HG03354 (cell line): ENCODE measurements around the gene RAD54L.
"Not testable (repeated sequence)": the region's sequence is repeated elsewhere in the genome, so short reads cannot be mapped to it uniquely, and the experiment has no call there.

ENCODE experiments used
- ATAC-seq: cut with Tn5 transposase; IDR thresholded peaks from one replicate; pipeline ENCODE4 v1.9.1; 2021; ENCODE audit warnings: mild to moderate bottlenecking; ENCODE audit not compliant: unreplicated experiment, poor library complexity, severe bottlenecking

Gene RAD54L

GRCh38 chr1:46310321-46310720 lies 62.8 kb downstream of the RAD54L start:
- ATAC-seq = no peak

- ATAC-seq = no peak
Observed at GRCh38 chr1:46315669-46316403, 68.3 kb downstream of the RAD54L start.

GRCh38 chr1:46317323-46317722 lies 69.8 kb downstream of the RAD54L start:
- no peak for ATAC-seq

GRCh38 chr1:46319301-46319700 lies 71.7 kb downstream of the RAD54L start:
- ATAC-seq = not testable (repeated sequence)

GRCh38 chr1:46319960-46320914 lies 72.7 kb downstream of the RAD54L start:
- not testable (repeated sequence) for ATAC-seq

GRCh38 chr1:46322191-46322590 lies 74.6 kb downstream of the RAD54L start:
- not testable (repeated sequence) for ATAC-seq

- ATAC-seq = peak; percentile 62
Observed at GRCh38 chr1:46325285-46326076, 77.9 kb downstream of the RAD54L start.
